H1 (cell line): Measurements from ENCODE around the gene ELL. TPM values are rescaled to one million over a fixed set of nuclear protein-coding genes. Genes with fewer than 3 reads are reported as not detected.

Source experiments
- CTCF ChIA-PET: fragments of 300-600 bp; sonication (Branson Sonifier 250); formaldehyde crosslinking; loops from one replicate; lab custom pipeline; 2021; ENCODE audit not compliant: partially characterized antibody; lab: Charles Lee
- POLR2A ChIA-PET: fragments of 300-600 bp; sonication (Branson Sonifier 250); formaldehyde crosslinking; loops from one replicate; lab custom pipeline; 2021; ENCODE audit warnings: inconsistent platforms; ENCODE audit not compliant: partially characterized antibody; lab: Charles Lee
- DNase-seq, 2 experiments: peaks; one replicate each; pipeline versions ENCODE4 v3.0.0 to v3.0.0-alpha.2; 2010 to 2022; ENCODE audit warnings: low spot score in 2 of 2, low read depth in 1 of 2, mixed read lengths in 1 of 2
- FAIRE-seq: peaks from 2 replicates; lab custom pipeline; 2011; peaks lifted over from hg19 to GRCh38; lab: Jason Lieb, UNC
- H2AFZ ChIP-seq: 2 replicates; pipeline ENCODE4 v1.8.1; 2012; ENCODE audit warnings: low read length, inconsistent platforms
- H2AK5ac ChIP-seq: 2 replicates; pipeline ENCODE4 v1.6.1; 2013; ENCODE audit warnings: low read depth, low read length
- H2BK120ac ChIP-seq: replicated peaks from 2 replicates; pipeline ENCODE3; 2013; ENCODE audit warnings: low read depth, low read length, inconsistent platforms
- H2BK12ac ChIP-seq: 2 replicates; pipeline ENCODE4 v1.6.1; 2013; ENCODE audit warnings: low read depth, low read length
- H2BK15ac ChIP-seq: 2 replicates; pipeline ENCODE4 v1.6.1; 2013; ENCODE audit warnings: low read length
- H2BK20ac ChIP-seq: 2 replicates; pipeline ENCODE4 v1.6.1; 2013; ENCODE audit warnings: low read length
- H2BK5ac ChIP-seq: 2 replicates; pipeline ENCODE4 v1.6.1; 2013; ENCODE audit warnings: low read depth, low read length
- H3K14ac ChIP-seq: 2 replicates; pipeline ENCODE4 v1.6.1; 2013; ENCODE audit warnings: inconsistent platforms; ENCODE audit not compliant: insufficient read length
- H3K18ac ChIP-seq: 2 replicates; pipeline ENCODE4 v1.6.1; 2013; ENCODE audit warnings: low read length; ENCODE audit errors: extremely low read depth
- H3K23ac ChIP-seq: 2 replicates; pipeline ENCODE4 v1.6.1; 2013; ENCODE audit warnings: inconsistent platforms; ENCODE audit not compliant: insufficient read length
- H3K23me2 ChIP-seq: 2 replicates; pipeline ENCODE4 v1.6.1; 2013; ENCODE audit warnings: low read depth, low read length
- H3K27ac ChIP-seq: 2 replicates; pipeline ENCODE4 v1.6.1; 2011; ENCODE audit warnings: low read depth, low read length, inconsistent platforms
- H3K27me3 ChIP-seq, 4 experiments: replicated peaks in 1 of 4; 1 replicate in 1 of 4; 2 replicates in 3 of 4; pipeline versions ENCODE4 v1.6.1 to v1.8.1; 2011 to 2013; ENCODE audit warnings: low read length in 3 of 4, mild to moderate bottlenecking in 3 of 4, inconsistent platforms in 2 of 4, mixed read lengths in 2 of 4, moderate library complexity in 1 of 4; ENCODE audit not compliant: control insufficient read depth in 3 of 4, insufficient read depth in 3 of 4; ENCODE audit errors: extremely low read depth in 1 of 4
- H3K36me3 ChIP-seq, 4 experiments: 2 replicates each; pipeline versions ENCODE4 v1.6.1 to v1.8.1; 2011 to 2013; ENCODE audit warnings: mild to moderate bottlenecking in 4 of 4, low read length in 3 of 4, moderate library complexity in 2 of 4, control low read depth in 1 of 4, inconsistent platforms in 1 of 4; ENCODE audit not compliant: insufficient read depth in 4 of 4, control insufficient read depth in 2 of 4
- H3K4ac ChIP-seq: replicated peaks from 2 replicates; pipeline ENCODE3; 2013; ENCODE audit warnings: low read length, low read depth, mixed read lengths, inconsistent platforms; ENCODE audit not compliant: insufficient read length
- H3K4me1 ChIP-seq, 4 experiments: replicated peaks in 1 of 4; 1 replicate in 1 of 4; 2 replicates in 3 of 4; pipeline versions ENCODE4 v1.6.1 to v1.8.1; 2011 to 2013; ENCODE audit warnings: low read length in 3 of 4, inconsistent platforms in 2 of 4, mixed read lengths in 1 of 4; ENCODE audit not compliant: insufficient read depth in 4 of 4, control insufficient read depth in 3 of 4
- H3K4me2 ChIP-seq, 2 experiments: 2 replicates each; pipeline versions ENCODE4 v1.6.1 to v1.8.1; 2011 to 2013; ENCODE audit warnings: low read depth in 2 of 2, low read length in 2 of 2, control low read depth in 1 of 2, inconsistent platforms in 1 of 2, mild to moderate bottlenecking in 1 of 2; ENCODE audit not compliant: insufficient read depth in 1 of 2
- H3K4me3 ChIP-seq, 4 experiments: fragments of 200-600, 300-600 bp in 1 of 4; sonication (generic), shearing (Covaris generic), sonication (Bioruptor Twin) in 1 of 4; 2 replicates each; pipeline versions ENCODE4 v1.5.1 to v1.8.1; 2011 to 2016; ENCODE audit warnings: low read length in 4 of 4, low read depth in 3 of 4, control low read depth in 2 of 4, inconsistent platforms in 2 of 4, mild to moderate bottlenecking in 2 of 4, mixed read lengths in 1 of 4, moderate library complexity in 1 of 4; ENCODE audit not compliant: insufficient read depth in 2 of 4; ENCODE audit errors: extremely low read depth in 1 of 4
- H3K56ac ChIP-seq: replicated peaks from 2 replicates; pipeline ENCODE3; 2013; ENCODE audit warnings: low read depth, mild to moderate bottlenecking, mixed read lengths, low read length, inconsistent platforms; ENCODE audit not compliant: insufficient read length
- H3K79me1 ChIP-seq: 2 replicates; pipeline ENCODE4 v1.6.1; 2013; ENCODE audit warnings: low read depth, low read length, control low read depth
- H3K79me2 ChIP-seq, 2 experiments: 2 replicates each; pipeline versions ENCODE4 v1.6.1 to v1.8.1; 2012 to 2013; ENCODE audit warnings: low read length in 2 of 2, mild to moderate bottlenecking in 2 of 2, inconsistent platforms in 1 of 2; ENCODE audit not compliant: insufficient read depth in 2 of 2, control insufficient read depth in 1 of 2
- H3K9ac ChIP-seq, 4 experiments: replicated peaks in 1 of 4; 1 replicate in 1 of 4; 2 replicates in 3 of 4; pipeline versions ENCODE4 v1.6.1 to v1.8.1; 2011 to 2013; ENCODE audit warnings: low read depth in 3 of 4, low read length in 3 of 4, control low read depth in 2 of 4, mild to moderate bottlenecking in 2 of 4, moderate library complexity in 2 of 4, inconsistent platforms in 1 of 4; ENCODE audit errors: extremely low read depth in 1 of 4
- H3K9me3 ChIP-seq, 2 experiments: 2 replicates each; pipeline versions ENCODE4 v1.6.1 to v1.8.1; 2012 to 2013; ENCODE audit warnings: mild to moderate bottlenecking in 2 of 2, moderate library complexity in 2 of 2, control low read depth in 1 of 2, inconsistent platforms in 1 of 2, low read depth in 1 of 2, low read length in 1 of 2, mixed read lengths in 1 of 2; ENCODE audit not compliant: insufficient read depth in 2 of 2
- H4K20me1 ChIP-seq, 2 experiments: replicated peaks in 1 of 2; 2 replicates each; pipeline versions ENCODE3 to v1.8.1; 2011 to 2013; ENCODE audit warnings: inconsistent platforms in 2 of 2, low read length in 2 of 2, mild to moderate bottlenecking in 1 of 2; ENCODE audit not compliant: insufficient read depth in 2 of 2, control insufficient read depth in 1 of 2
- H4K5ac ChIP-seq: 2 replicates; pipeline ENCODE4 v1.6.1; 2013; ENCODE audit warnings: low read length, low read depth, mixed read lengths, inconsistent platforms; ENCODE audit not compliant: insufficient read length
- H4K8ac ChIP-seq: 2 replicates; pipeline ENCODE4 v1.8.0; 2013; ENCODE audit warnings: mild to moderate bottlenecking, moderate library complexity, low read length, inconsistent platforms; ENCODE audit not compliant: insufficient read depth; ENCODE audit errors: extremely low read depth
- H4K91ac ChIP-seq: replicated peaks from 2 replicates; pipeline ENCODE3; 2013; ENCODE audit warnings: low read length, mixed read lengths, inconsistent platforms; ENCODE audit not compliant: insufficient read length
- JUND ChIP-seq: IDR thresholded peaks from 2 replicates; pipeline ENCODE4 v1.6.1; 2011; ENCODE audit warnings: mild to moderate bottlenecking, improper control_type of control experiment, low read length
- WGBS, 2 experiments: shearing (Covaris generic) in 1 of 2; methylation state at CpG; one replicate each; pipeline versions ENCODE4 v1.1.6 to v1.1.7; 2013 to 2015; ENCODE audit warnings: low lambda C conversion rate in 2 of 2, mixed read lengths in 2 of 2, inconsistent platforms in 1 of 2, low coverage in 1 of 2, missing lambda C conversion rate in 1 of 2; ENCODE audit not compliant: insufficient replicate concordance in 2 of 2, insufficient coverage in 1 of 2, insufficient read length in 1 of 2; ENCODE audit errors: extremely low coverage in 1 of 2, missing lambda C conversion rate in 1 of 2; 5-methylcytosine and 5-hydroxymethylcytosine counted together
- polyA plus RNA-seq, 7 experiments: library from polyadenylated mRNA; depleted of rRNA in 3 of 7; stranded (reverse) in 5 of 7; unstranded in 2 of 7; fragments of >200 nt in 5 of 7; fragments of 200-250 nt in 2 of 7; gene quantifications; 1 replicate in 5 of 7; 2 replicates in 1 of 7; 4 replicates in 1 of 7; pipeline versions ENCODE4 v1.2.1 to v1.2.3, GENCODE V29; 2011 to 2013; ENCODE audit warnings: missing spikeins in 2 of 7, mixed read lengths in 2 of 7
- total RNA-seq: library from RNA; stranded (reverse); fragmentation: NEBNext Ultra II Directional; extraction: Animal tissue kit (Norgen Biotek cat#: 25700); gene quantifications from 2 replicates; pipeline ENCODE4 v1.2.1, GENCODE V29; 2021

Gene ELL
- total and polyA plus RNA-seq, 2 of the 8 experiments (the other 6 are each of a cell fraction or from before 2014, with no cell fraction given), result 5.2 to 10.5 TPM

- Histone ChIP-seq H3K4ac (no peak overlapping the region), H3K79me1 (peaks cover 25% of the 10 kb centered on the region), H3K56ac (no peak overlapping the region), H3K4me2 (no peak overlapping the region), H2BK12ac (no peak overlapping the region), H2BK20ac (no peak overlapping the region), H4K8ac (no peak overlapping the region), H3K18ac (no peak overlapping the region), H3K4me3 (no peak overlapping the region), H3K9ac (no peak overlapping the region), H3K36me3 (no peaks in the 10 kb centered on the region), H3K4me1 (no peaks in the 10 kb centered on the region; a peak in 1 of 7 replicates), H2BK5ac (peak overlapping the region; percentile 64; the same call in 1 of the 2 replicates), H3K14ac (no peak overlapping the region), H4K5ac (no peak overlapping the region), H3K9me3 (no peaks in the 10 kb centered on the region), H4K20me1 (peaks cover 19 to 41% of the 10 kb centered on the region in 2 experiments), H3K79me2 (peaks cover 0 to 60% of the 10 kb centered on the region in 2 experiments; a peak in 3 of 4 replicates), H3K27me3 (no peaks in the 10 kb centered on the region), H2AFZ (no peak overlapping the region), H3K23ac (no peak overlapping the region), H3K27ac (no peak overlapping the region), H2AK5ac (no peak overlapping the region), H2BK120ac (no peak overlapping the region), H3K23me2 (no peaks in the 10 kb centered on the region), H4K91ac (no peak overlapping the region), H2BK15ac (no peak overlapping the region)
- DNase-seq (no peak), FAIRE-seq (no peak)
- 89% methylated on average over 13 of the region's 13 CpGs; no CpG with 5 or more reads in 1 of the 2 experiments for WGBS, 2 experiments
- CTCF ChIA-PET, result interaction anchor here (1.0 to 32.9 kb wide), 8 partner anchors 7 to 40 kb away, joined by 3 to 458 read pairs (median 6); no protein-coding TSS in a partner anchor
- POLR2A ChIA-PET, result interaction anchor here (0.6 to 2.9 kb wide), 5 partner anchors 14 to 301 kb away, joined by 3 to 9 read pairs (median 3); partner anchors contain the start of gene REX1BD
- TF ChIP-seq JUND, result no peak
Observed at GRCh38 chr19:18501351-18501750, 20.5 kb downstream of the ELL start.
